Neural crest cell (in vitro differentiated cells): ENCODE results near the gene SGPL1. TPM values are rescaled to one million over a fixed set of nuclear protein-coding genes. Genes with fewer than 3 reads are reported as not detected.

ENCODE experiments used
- DNase-seq: peaks from one replicate; pipeline ENCODE4 v3.0.0; 2021; ENCODE audit warnings: low read depth, mixed read lengths, low spot score
- H3K27ac Mint-ChIP-seq: one replicate; pipeline ENCODE4 v1.8.0; 2021; ENCODE audit warnings: mild to moderate bottlenecking, mixed read lengths; ENCODE audit not compliant: unreplicated experiment
- H3K27me3 Mint-ChIP-seq: 2 replicates; pipeline ENCODE4 v1.8.0; 2021; ENCODE audit warnings: low read depth, mild to moderate bottlenecking, mixed read lengths
- H3K36me3 Mint-ChIP-seq: 2 replicates; pipeline ENCODE4 v1.8.0; 2021; ENCODE audit warnings: low read depth, mild to moderate bottlenecking, mixed read lengths
- H3K4me1 Mint-ChIP-seq: 2 replicates; pipeline ENCODE4 v1.8.0; 2021; ENCODE audit warnings: mixed read lengths
- H3K4me3 Mint-ChIP-seq: one replicate; pipeline ENCODE4 v1.8.0; 2021; ENCODE audit warnings: mild to moderate bottlenecking, mixed read lengths
- H3K9me3 Mint-ChIP-seq: 2 replicates; pipeline ENCODE4 v1.8.0; 2021; ENCODE audit warnings: mixed read lengths
- total RNA-seq: library from RNA; stranded (reverse); gene quantifications from 2 replicates; pipeline ENCODE4 v1.2.1, GENCODE V29; 2021
- TF ChIP-seq, protein P1 (sequence below): fragments of 200-600 bp; sonication (generic); conservative IDR thresholded peaks from 2 replicates; pipeline ENCODE4 v1.5.0; 2021; ENCODE audit warnings: antibody characterized with exemption, mild to moderate bottlenecking

Gene SGPL1
- total RNA-seq, 1 donor from 2014 or later = 58.2 TPM

- no peak for DNase-seq
- Mint-ChIP-seq H3K36me3 (no peaks in the 10 kb centered on the region), H3K27ac (no peak overlapping the region), H3K4me3 (no peak overlapping the region), H3K4me1 (peaks cover 2% of the 10 kb centered on the region), H3K9me3 (peaks cover 4% of the 10 kb centered on the region), H3K27me3 (peaks cover 4% of the 10 kb centered on the region)
- TF ChIP-seq, protein P1, sequence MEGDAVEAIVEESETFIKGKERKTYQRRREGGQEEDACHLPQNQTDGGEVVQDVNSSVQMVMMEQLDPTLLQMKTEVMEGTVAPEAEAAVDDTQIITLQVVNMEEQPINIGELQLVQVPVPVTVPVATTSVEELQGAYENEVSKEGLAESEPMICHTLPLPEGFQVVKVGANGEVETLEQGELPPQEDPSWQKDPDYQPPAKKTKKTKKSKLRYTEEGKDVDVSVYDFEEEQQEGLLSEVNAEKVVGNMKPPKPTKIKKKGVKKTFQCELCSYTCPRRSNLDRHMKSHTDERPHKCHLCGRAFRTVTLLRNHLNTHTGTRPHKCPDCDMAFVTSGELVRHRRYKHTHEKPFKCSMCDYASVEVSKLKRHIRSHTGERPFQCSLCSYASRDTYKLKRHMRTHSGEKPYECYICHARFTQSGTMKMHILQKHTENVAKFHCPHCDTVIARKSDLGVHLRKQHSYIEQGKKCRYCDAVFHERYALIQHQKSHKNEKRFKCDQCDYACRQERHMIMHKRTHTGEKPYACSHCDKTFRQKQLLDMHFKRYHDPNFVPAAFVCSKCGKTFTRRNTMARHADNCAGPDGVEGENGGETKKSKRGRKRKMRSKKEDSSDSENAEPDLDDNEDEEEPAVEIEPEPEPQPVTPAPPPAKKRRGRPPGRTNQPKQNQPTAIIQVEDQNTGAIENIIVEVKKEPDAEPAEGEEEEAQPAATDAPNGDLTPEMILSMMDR = no peak
Measured at GRCh38 chr10:70803775-70804420, 11.8 kb upstream of the SGPL1 start.

DNA sequence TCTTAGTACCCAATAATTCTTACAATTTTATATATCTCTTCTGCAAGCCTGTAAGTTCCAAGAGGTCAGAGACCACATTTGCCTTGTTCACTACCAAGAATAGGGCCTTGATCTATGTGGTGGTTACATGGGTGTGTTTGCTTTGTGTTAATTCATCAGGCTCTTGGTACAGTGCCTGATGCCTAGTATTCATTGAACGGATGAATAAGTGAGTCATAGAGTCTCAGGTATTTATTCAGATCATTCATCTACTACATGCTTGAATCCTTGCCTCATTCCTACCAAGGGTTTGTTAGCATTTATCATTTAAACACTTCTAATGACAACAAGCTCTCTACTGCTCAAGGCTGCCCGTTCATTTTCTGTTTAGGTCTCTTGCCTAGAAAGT, 11.3 kb upstream of the SGPL1 start:
- H3K4me3 Mint-ChIP-seq = no peak overlapping the region

GRCh38 chr10:70805619-70806215, 10.0 kb upstream of the SGPL1 start:
- DNase-seq = no peak
- Mint-ChIP-seq H3K36me3 (no peaks in the 10 kb centered on the region), H3K4me3 (no peak overlapping the region), H3K4me1 (peaks cover 5% of the 10 kb centered on the region), H3K27me3 (no peaks in the 10 kb centered on the region), H3K9me3 (peaks cover 5% of the 10 kb centered on the region), H3K27ac (no peak overlapping the region)
- TF ChIP-seq, protein P1 = no peak

More for the DNA sequence above, 11.3 kb upstream of the SGPL1 start:
- TF ChIP-seq, protein P1 = no peak
- H3K4me1 Mint-ChIP-seq = peaks cover 5% of the 10 kb centered on the region
- H3K36me3 Mint-ChIP-seq = no peaks in the 10 kb centered on the region
- H3K27ac Mint-ChIP-seq = no peak overlapping the region
- DNase-seq = no peak
- H3K9me3 Mint-ChIP-seq = peaks cover 5% of the 10 kb centered on the region
- H3K27me3 Mint-ChIP-seq = peaks cover 2% of the 10 kb centered on the region

DNA sequence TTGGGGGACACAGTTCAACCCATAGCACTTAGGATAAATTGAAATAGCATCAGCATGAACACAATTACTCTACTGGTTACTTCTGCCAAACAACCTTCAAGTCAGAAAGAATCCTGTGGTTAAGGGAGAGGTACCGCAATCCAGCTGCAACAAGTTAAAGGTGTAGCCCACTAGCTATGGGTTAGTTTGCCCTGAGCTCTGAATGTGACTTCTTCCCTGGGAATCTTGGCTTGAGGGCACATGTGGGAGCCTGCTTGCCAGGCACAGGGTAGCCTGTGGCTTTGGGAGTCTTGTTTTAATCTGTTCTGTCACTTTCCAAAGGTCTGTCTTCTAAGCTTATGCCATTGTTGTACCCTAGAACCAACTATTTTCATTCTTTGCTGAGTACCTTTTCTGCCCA, 8.9 kb upstream of the SGPL1 start:
- Mint-ChIP-seq H3K36me3 (no peaks in the 10 kb centered on the region), H3K27me3 (no peaks in the 10 kb centered on the region), H3K4me3 (no peak overlapping the region), H3K9me3 (peaks cover 5% of the 10 kb centered on the region), H3K4me1 (peaks cover 5% of the 10 kb centered on the region), H3K27ac (no peak overlapping the region)
- DNase-seq = no peak
- TF ChIP-seq, protein P1 = no peak

- Mint-ChIP-seq H3K4me1 (peaks cover 5% of the 10 kb centered on the region), H3K36me3 (no peaks in the 10 kb centered on the region), H3K27ac (no peak overlapping the region), H3K27me3 (no peaks in the 10 kb centered on the region), H3K9me3 (peaks cover 5% of the 10 kb centered on the region), H3K4me3 (no peak overlapping the region)
- TF ChIP-seq, protein P1 = no peak
- no peak for DNase-seq
Measured at GRCh38 chr10:70807556-70807955, 8.2 kb upstream of the SGPL1 start.
